Colonic mucosa (tissue), 4 donors: Measurements from ENCODE around the gene DPH2. TPM values are rescaled to one million over a fixed set of nuclear protein-coding genes. Genes with fewer than 3 reads are reported as not detected.

Source experiments
- DNase-seq: peaks from one replicate; pipeline ENCODE4 v3.0.0-alpha.2; 2020
- H3K27ac ChIP-seq: fragments of 200-600 bp; one replicate; pipeline ENCODE4 v1.8.0; 2021
- H3K27me3 ChIP-seq: fragments of 200-600 bp; one replicate; pipeline ENCODE4 v1.8.0; 2021
- H3K36me3 ChIP-seq: fragments of 200-600 bp; one replicate; pipeline ENCODE4 v1.8.0; 2021
- H3K4me1 ChIP-seq: fragments of 200-600 bp; one replicate; pipeline ENCODE4 v1.8.0; 2021; ENCODE audit warnings: mild to moderate bottlenecking
- H3K4me3 ChIP-seq: fragments of 200-600 bp; one replicate; pipeline ENCODE4 v1.8.0; 2021
- H3K9ac ChIP-seq, 2 donors: one replicate each; pipeline ENCODE4 v1.7.0; 2013; ENCODE audit warnings: control low read depth in 2 of 2, low read depth in 2 of 2, low read length in 2 of 2
- H3K9me3 ChIP-seq: fragments of 200-600 bp; one replicate; pipeline ENCODE4 v1.8.0; 2021
- intact Hi-C: fragments of 100-400 bp; cut with DNase I; formaldehyde crosslinking; loops from one replicate; pipeline ENCODE4 v1.14.1; 2022
- total RNA-seq, 2 donors: library from RNA; stranded (reverse); fragmentation: NEBNext Ultra II Directional in 1 of 2; extraction: Animal tissue kit (Norgen Biotek cat#: 25700) in 1 of 2; gene quantifications; one replicate each; pipeline ENCODE4 v1.2.1, GENCODE V29; 2021
- TF ChIP-seq, protein P1 (sequence below): fragments of 200-600 bp; IDR thresholded peaks from one replicate; pipeline ENCODE4 v1.8.0; 2022; ENCODE audit warnings: antibody characterized with exemption, mild to moderate bottlenecking
- donor health status: healthy.
- donor health status: DM: no; HTN: no; CAD: no.
- donor health status: DM: no; HTN: no; CAD: no.

The DPH2 gene
- total RNA-seq, 2 donors from 2014 or later, result 11.5 to 43.1 TPM

DNA sequence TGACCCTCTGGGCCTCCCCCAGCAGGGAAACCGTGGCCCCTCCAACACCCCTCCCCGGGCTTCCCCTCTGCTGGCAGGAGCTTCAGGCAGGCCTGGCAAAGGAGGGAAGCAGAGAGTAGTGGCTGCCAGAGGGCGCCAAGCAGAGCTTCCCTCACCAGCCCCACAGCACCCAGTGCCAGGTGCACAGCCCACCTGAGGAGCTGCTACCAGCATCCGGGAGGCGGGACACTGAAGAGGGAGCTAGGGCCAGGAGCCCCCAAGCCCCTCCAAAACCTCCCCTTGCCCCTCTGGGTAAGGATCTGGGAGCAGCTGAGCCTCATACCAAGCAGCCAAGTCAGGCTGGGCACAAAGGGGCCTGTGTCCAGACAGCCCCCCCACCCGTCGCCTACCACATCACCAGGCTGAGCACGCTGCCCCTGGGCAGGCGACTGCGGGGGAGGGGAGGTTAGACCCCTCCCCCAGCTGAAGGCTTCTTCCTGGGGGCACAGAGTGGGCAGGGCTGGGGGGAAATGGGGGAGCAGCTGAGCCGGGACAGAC lies 41.2 kb downstream of the DPH2 start:
- no peak for DNase-seq
- H3K9ac ChIP-seq, result no peak overlapping the region
- H3K4me1 ChIP-seq, result peaks cover 6% of the 10 kb centered on the region
- H3K4me3 ChIP-seq, result no peak overlapping the region
- H3K27ac ChIP-seq, result no peak overlapping the region
- no peaks in the 10 kb centered on the region for H3K36me3 ChIP-seq
- no peaks in the 10 kb centered on the region for H3K27me3 ChIP-seq
- TF ChIP-seq, protein P1, sequence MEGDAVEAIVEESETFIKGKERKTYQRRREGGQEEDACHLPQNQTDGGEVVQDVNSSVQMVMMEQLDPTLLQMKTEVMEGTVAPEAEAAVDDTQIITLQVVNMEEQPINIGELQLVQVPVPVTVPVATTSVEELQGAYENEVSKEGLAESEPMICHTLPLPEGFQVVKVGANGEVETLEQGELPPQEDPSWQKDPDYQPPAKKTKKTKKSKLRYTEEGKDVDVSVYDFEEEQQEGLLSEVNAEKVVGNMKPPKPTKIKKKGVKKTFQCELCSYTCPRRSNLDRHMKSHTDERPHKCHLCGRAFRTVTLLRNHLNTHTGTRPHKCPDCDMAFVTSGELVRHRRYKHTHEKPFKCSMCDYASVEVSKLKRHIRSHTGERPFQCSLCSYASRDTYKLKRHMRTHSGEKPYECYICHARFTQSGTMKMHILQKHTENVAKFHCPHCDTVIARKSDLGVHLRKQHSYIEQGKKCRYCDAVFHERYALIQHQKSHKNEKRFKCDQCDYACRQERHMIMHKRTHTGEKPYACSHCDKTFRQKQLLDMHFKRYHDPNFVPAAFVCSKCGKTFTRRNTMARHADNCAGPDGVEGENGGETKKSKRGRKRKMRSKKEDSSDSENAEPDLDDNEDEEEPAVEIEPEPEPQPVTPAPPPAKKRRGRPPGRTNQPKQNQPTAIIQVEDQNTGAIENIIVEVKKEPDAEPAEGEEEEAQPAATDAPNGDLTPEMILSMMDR, result no peak
- intact Hi-C loops, result no loop called here
- no peaks in the 10 kb centered on the region for H3K9me3 ChIP-seq

DNA sequence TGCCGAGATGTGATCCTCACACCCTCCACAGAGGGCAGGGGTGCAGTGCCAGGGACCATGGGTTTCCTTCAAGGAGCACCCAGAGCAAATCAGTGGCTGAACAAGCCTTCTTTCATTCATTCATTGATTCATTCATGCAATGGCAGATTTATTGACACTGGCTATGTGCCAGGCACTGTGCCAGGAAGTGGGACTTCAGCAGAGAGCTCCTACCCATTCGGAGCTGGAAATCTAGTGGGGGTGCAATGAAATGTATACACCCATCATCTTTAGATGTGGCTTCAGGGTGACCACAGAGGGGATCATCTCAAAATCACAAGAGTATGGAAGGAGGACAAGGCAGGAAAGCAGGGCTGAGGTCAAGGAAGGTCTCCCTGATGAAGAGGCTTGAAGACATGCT lies 42.6 kb downstream of the DPH2 start:
- TF ChIP-seq, protein P1, result no peak
- H3K27ac ChIP-seq, result no peak overlapping the region
- DNase-seq, result no peak
- no peaks in the 10 kb centered on the region for H3K36me3 ChIP-seq
- intact Hi-C loops, result no loop called here
- H3K4me3 ChIP-seq, result no peak overlapping the region
- H3K27me3 ChIP-seq, result no peaks in the 10 kb centered on the region
- peaks cover 6% of the 10 kb centered on the region for H3K4me1 ChIP-seq
- H3K9me3 ChIP-seq, result no peaks in the 10 kb centered on the region
- no peak overlapping the region for H3K9ac ChIP-seq

DNA sequence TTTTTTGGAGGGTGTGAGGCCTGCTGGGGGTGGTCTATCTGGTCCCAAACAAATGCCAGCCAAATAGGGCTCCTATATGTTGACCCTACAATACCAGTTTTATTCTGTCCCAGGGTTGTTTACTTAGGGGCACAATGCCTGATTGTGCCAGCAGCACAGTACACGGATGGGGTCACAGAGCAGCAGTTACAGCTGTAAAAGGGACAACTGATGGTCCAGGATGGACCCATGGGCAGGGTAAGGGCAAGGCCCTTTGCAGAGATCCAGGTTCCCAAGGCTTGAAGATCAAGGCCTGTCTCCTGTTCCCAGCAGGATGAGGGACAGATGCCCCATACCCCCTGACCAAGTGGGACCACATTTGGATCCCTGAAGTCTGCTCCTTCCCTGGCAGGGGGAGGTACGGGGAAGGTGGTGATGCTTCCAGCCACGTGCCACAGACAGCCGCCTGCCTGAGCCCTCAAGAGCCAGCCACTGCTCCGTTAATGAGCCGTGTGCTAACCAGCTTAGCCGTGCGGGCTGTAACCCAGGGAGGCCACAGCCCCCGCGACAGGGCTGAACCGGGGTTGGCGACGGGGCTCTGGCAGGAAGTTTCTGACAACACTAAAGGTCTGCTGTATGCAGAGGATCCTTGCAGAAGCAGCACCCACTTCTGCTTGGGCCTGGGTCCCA lies 43.3 kb downstream of the DPH2 start:
- peaks cover 6% of the 10 kb centered on the region for H3K4me1 ChIP-seq
- intact Hi-C loops, result no loop called here
- no peak overlapping the region for H3K27ac ChIP-seq
- H3K9me3 ChIP-seq, result no peaks in the 10 kb centered on the region
- H3K4me3 ChIP-seq, result no peak overlapping the region
- H3K27me3 ChIP-seq, result no peaks in the 10 kb centered on the region
- H3K36me3 ChIP-seq, result no peaks in the 10 kb centered on the region
- DNase-seq, result no peak
- peak overlapping the region in 1 of 2 donors; percentile 37 for H3K9ac ChIP-seq
- TF ChIP-seq, protein P1, result no peak

DNA sequence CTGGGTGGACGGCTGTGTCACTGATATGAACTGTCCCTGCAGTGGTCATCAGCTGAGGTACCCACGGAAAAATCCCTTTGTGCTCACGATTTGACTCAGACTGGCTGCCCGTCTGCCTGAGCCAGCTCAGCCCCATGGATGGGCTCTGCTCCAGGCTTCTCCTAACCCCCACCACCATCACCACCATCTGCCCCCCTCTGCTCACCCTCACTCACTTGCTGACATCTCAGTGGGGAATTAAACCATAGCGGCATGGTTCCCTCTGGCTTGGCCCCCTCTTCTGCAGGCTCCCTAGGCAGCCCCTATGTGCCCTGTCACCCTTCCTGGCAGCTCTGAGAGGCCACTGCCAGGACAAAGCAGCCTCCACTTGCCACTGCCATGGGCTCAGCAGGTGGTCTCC lies 44.1 kb downstream of the DPH2 start:
- H3K36me3 ChIP-seq, result no peaks in the 10 kb centered on the region
- no peaks in the 10 kb centered on the region for H3K27me3 ChIP-seq
- H3K9me3 ChIP-seq, result no peaks in the 10 kb centered on the region
- no peak overlapping the region for H3K4me3 ChIP-seq
- TF ChIP-seq, protein P1, result no peak
- H3K4me1 ChIP-seq, result peaks cover 6% of the 10 kb centered on the region
- DNase-seq, result no peak
- intact Hi-C loops, result no loop called here
- H3K9ac ChIP-seq, result no peak overlapping the region
- H3K27ac ChIP-seq, result peak overlapping the region; percentile 70

DNA sequence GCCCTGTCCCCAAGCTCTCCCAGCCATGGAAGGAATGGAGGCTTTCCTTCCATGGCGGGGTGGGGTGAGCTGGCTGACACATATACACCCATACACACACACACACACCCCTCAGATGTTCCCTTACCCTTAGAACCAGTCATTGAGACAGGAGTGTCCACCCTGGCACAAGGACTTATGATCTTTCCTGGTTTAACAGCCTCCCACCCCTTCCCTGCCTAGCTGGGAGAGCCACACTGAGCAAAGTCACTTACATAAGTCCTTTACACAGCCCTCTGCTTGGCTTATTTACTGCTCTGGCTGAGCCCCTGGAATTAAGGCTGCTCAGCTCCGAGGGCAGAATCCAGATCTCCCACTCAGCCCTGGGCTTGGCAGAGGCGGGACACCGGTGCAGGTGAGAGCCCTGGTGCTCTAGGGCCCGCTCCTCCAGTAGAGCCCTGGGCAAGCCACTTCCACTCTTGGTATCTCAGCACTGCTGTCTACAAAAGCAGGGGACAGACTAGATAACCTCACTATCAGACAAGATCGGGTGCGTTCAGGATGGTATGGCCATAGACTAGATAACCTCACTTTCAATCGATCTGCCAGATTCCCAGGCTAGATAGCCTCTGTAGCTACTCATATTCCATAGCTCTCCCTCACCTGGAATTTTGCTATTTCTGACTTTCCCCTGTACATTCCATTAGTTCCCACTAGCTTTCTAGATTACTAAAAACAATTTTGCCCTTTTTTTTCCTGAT lies 44.7 kb downstream of the DPH2 start:
- Histone ChIP-seq H3K36me3 (no peaks in the 10 kb centered on the region), H3K27me3 (no peaks in the 10 kb centered on the region), H3K4me1 (peaks cover 6% of the 10 kb centered on the region), H3K4me3 (no peak overlapping the region), H3K27ac (peak overlapping the region; percentile 70), H3K9ac (peak overlapping the region in 1 of 2 donors; percentile 48), H3K9me3 (no peaks in the 10 kb centered on the region)
- peak; percentile 50 for DNase-seq
- TF ChIP-seq, protein P1, result no peak
- intact Hi-C loops, result no loop called here
